HCT116 (cell line): ENCODE data around the gene CRIP3. TPM values are rescaled to one million over a fixed set of nuclear protein-coding genes. Genes with fewer than 3 reads are reported as not detected.

Source experiments
- ATAC-seq: fragments of 200-7000 bp; cut with Tn5 transposase; 2 replicates; pipeline ENCODE4 v1.9.1; 2020; ENCODE audit warnings: mild to moderate bottlenecking, moderate library complexity
- BruUV-seq: library from RNA; stranded (reverse); fragments of 400-500 nt; replicated peaks from 2 replicates; lab custom pipeline; 2021; lab: Mats Ljungman, UMichigan
- CTCF ChIA-PET: fragments of 300-600 bp; sonication (Branson Sonifier 250); formaldehyde crosslinking; loops from one replicate; lab custom pipeline; 2021; ENCODE audit warnings: antibody characterized with exemption; lab: Charles Lee
- POLR2A ChIA-PET: fragments of 300-600, 350-600 bp; sonication (Branson Sonifier 250); formaldehyde crosslinking; loops from one replicate; lab custom pipeline; 2021; ENCODE audit warnings: antibody characterized with exemption; lab: Charles Lee
- RAD21 ChIA-PET, 2 experiments: fragments of 300-600 bp; sonication (Branson Sonifier 250); formaldehyde crosslinking; loops; one replicate each; lab custom pipeline; 2023; ENCODE audit warnings: low total read pairs in 2 of 2; ENCODE audit not compliant: uncharacterized antibody in 2 of 2, unreplicated experiment in 2 of 2, low non-redundant PET in 1 of 2; lab: Charles Lee
- DNase-seq: peaks from one replicate; pipeline ENCODE4 v3.0.0-alpha.2; 2010; ENCODE audit warnings: low read depth, low spot score
- H2AFZ ChIP-seq: fragments of 200-600 bp; shearing (Covaris generic), sonication (generic); 2 replicates; pipeline ENCODE4 v1.6.1; 2017; ENCODE audit warnings: low read depth, mixed run types, mixed read lengths, antibody characterized with exemption, low read length; ENCODE audit not compliant: poor library complexity, severe bottlenecking
- H3K27ac ChIP-seq: 2 replicates; pipeline ENCODE4 v1.5.1; 2012; ENCODE audit warnings: low read depth, low read length
- H3K27me3 ChIP-seq: fragments of 200-600 bp; sonication (generic); 2 replicates; pipeline ENCODE4 v1.6.1; 2016; ENCODE audit warnings: mixed run types, low read length, mixed read lengths; ENCODE audit not compliant: insufficient read depth
- H3K36me3 ChIP-seq, 2 experiments: fragments of 200-500 bp in 1 of 2; fragments of 200-600 bp in 1 of 2; sonication (Bioruptor generic) in 1 of 2; sonication (generic) in 1 of 2; 2 replicates each; pipeline versions ENCODE4 v1.5.1 to v1.6.1; 2014 to 2016; ENCODE audit warnings: low read length in 2 of 2, inconsistent platforms in 1 of 2, mixed read lengths in 1 of 2, mixed run types in 1 of 2; ENCODE audit not compliant: insufficient read depth in 2 of 2, control insufficient read depth in 1 of 2
- H3K4me1 ChIP-seq, 2 experiments: fragments of 200-600 bp in 1 of 2; sonication (generic) in 1 of 2; 2 replicates each; pipeline versions ENCODE4 v1.5.1 to v1.6.1; 2012 to 2017; ENCODE audit warnings: low read length in 2 of 2, inconsistent platforms in 1 of 2, mild to moderate bottlenecking in 1 of 2, mixed read lengths in 1 of 2, mixed run types in 1 of 2, moderate library complexity in 1 of 2; ENCODE audit not compliant: insufficient read depth in 2 of 2, control insufficient read depth in 1 of 2
- H3K4me2 ChIP-seq: fragments of 200-600 bp; sonication (generic); 2 replicates; pipeline ENCODE4 v1.6.1; 2017; ENCODE audit warnings: mixed run types, low read length, mixed read lengths
- H3K4me3 ChIP-seq, 2 experiments: fragments of 200-600 bp in 1 of 2; sonication (generic) in 1 of 2; replicated peaks in 1 of 2; 2 replicates each; pipeline ENCODE4 v1.5.1; 2011 to 2016; ENCODE audit warnings: low read length in 2 of 2, control low read depth in 1 of 2, low read depth in 1 of 2, mild to moderate bottlenecking in 1 of 2, mixed read lengths in 1 of 2, mixed run types in 1 of 2
- H3K79me2 ChIP-seq: fragments of 200-600 bp; sonication (generic); 2 replicates; pipeline ENCODE4 v1.6.1; 2017; ENCODE audit warnings: mild to moderate bottlenecking, mixed run types, low read length, moderate library complexity, mixed read lengths; ENCODE audit not compliant: insufficient read depth
- H3K9ac ChIP-seq: fragments of 200-600 bp; sonication (generic); 2 replicates; pipeline ENCODE4 v1.6.1; 2016; ENCODE audit warnings: low read length, mixed read lengths
- H3K9me2 ChIP-seq: fragments of 200-600 bp; sonication (generic), shearing (Covaris generic); 2 replicates; pipeline ENCODE4 v1.6.1; 2017; ENCODE audit warnings: mixed run types, mild to moderate bottlenecking, moderate library complexity; ENCODE audit not compliant: insufficient read depth
- H3K9me3 ChIP-seq, 2 experiments: fragments of 200-500 bp in 1 of 2; fragments of 200-600 bp in 1 of 2; sonication (Bioruptor generic) in 1 of 2; sonication (generic) in 1 of 2; 2 replicates each; pipeline ENCODE4 v1.6.1; 2014 to 2017; ENCODE audit warnings: low read length in 2 of 2, mixed read lengths in 2 of 2, inconsistent platforms in 1 of 2, low read depth in 1 of 2, mild to moderate bottlenecking in 1 of 2, mixed run types in 1 of 2, moderate library complexity in 1 of 2; ENCODE audit not compliant: control insufficient read depth in 1 of 2, insufficient read depth in 1 of 2
- H4K20me1 ChIP-seq: fragments of 200-600 bp; sonication (generic), shearing (Covaris generic); 2 replicates; pipeline ENCODE4 v1.6.1; 2017; ENCODE audit warnings: mixed run types, mild to moderate bottlenecking, moderate library complexity; ENCODE audit not compliant: insufficient read depth
- CBX3 ChIP-seq: IDR thresholded peaks from 2 replicates; pipeline ENCODE4 v1.6.1; 2012; ENCODE audit warnings: low read depth
- CEBPB ChIP-seq: IDR thresholded peaks from 2 replicates; pipeline ENCODE4 v1.6.1; 2012; ENCODE audit warnings: low read depth
- EGR1 ChIP-seq: IDR thresholded peaks from 2 replicates; pipeline ENCODE4 v1.6.1; 2012; ENCODE audit warnings: low read depth
- ELF1 ChIP-seq: IDR thresholded peaks from 2 replicates; pipeline ENCODE4 v1.6.1; 2012; ENCODE audit warnings: low read depth, borderline replicate concordance
- EZH2 ChIP-seq: fragments of 200-600 bp; sonication (generic); IDR thresholded peaks from 2 replicates; pipeline ENCODE4 v1.6.1; 2017; ENCODE audit warnings: antibody characterized with exemption, mixed run types
- EZH2phosphoT487 ChIP-seq: fragments of 200-600 bp; IDR thresholded peaks from 2 replicates; pipeline ENCODE4 v1.6.1; 2018; ENCODE audit warnings: antibody characterized with exemption, borderline replicate concordance
- FOSL1 ChIP-seq: IDR thresholded peaks from 2 replicates; pipeline ENCODE4 v1.6.1; 2012; ENCODE audit warnings: low read depth
- JUND ChIP-seq: IDR thresholded peaks from 2 replicates; pipeline ENCODE4 v1.6.1; 2012
- POLR2A ChIP-seq: IDR thresholded peaks from 2 replicates; pipeline ENCODE4 v1.7.0; 2011; ENCODE audit warnings: borderline replicate concordance; ENCODE audit not compliant: insufficient read depth, insufficient read length; ENCODE audit errors: extremely low read depth
- SP1 ChIP-seq: IDR thresholded peaks from 2 replicates; pipeline ENCODE4 v1.6.1; 2012; ENCODE audit warnings: low read depth
- SRF ChIP-seq: IDR thresholded peaks from 2 replicates; pipeline ENCODE4 v1.6.1; 2012; ENCODE audit warnings: low read depth
- TCF7L2 ChIP-seq: IDR thresholded peaks from 2 replicates; pipeline ENCODE4 v1.7.0; 2011; ENCODE audit warnings: borderline replicate concordance, inconsistent platforms; ENCODE audit not compliant: insufficient read depth, insufficient read length; ENCODE audit errors: extremely low read depth
- ZFX ChIP-seq: fragments of 450-650 bp; IDR thresholded peaks from 2 replicates; pipeline ENCODE4 v1.6.1; 2017
- ZNF274 ChIP-seq: fragments of 200-500 bp; sonication (Bioruptor generic); IDR thresholded peaks from 2 replicates; pipeline ENCODE4 v1.6.1; 2014; ENCODE audit warnings: mild to moderate bottlenecking, low read depth, low read length, inconsistent platforms
- intact Hi-C: fragments of 100-400 bp; cut with micrococcal nuclease; formaldehyde crosslinking; loops from 2 replicates; pipeline ENCODE4 v1.10.0; 2022
- total RNA-seq: library from RNA; stranded (reverse); gene quantifications from one replicate; pipeline ENCODE4 v1.2.1, GENCODE V29; 2021; ENCODE audit not compliant: unreplicated experiment
- TF ChIP-seq, protein P1 (sequence below): IDR thresholded peaks from 2 replicates; pipeline ENCODE4 v1.6.1; 2012
- TF ChIP-seq, protein P2 (sequence below), 3 experiments: fragments of 200-600 bp in 1 of 3; sonication (generic) in 1 of 3; IDR thresholded peaks in 2 of 3; conservative IDR thresholded peaks in 1 of 3; 2 replicates each; pipeline ENCODE4 v1.5.1; 2012 to 2017; ENCODE audit warnings: low read depth in 2 of 3, low read length in 2 of 3, antibody characterized with exemption in 1 of 3, borderline replicate concordance in 1 of 3, control low read depth in 1 of 3, mild to moderate bottlenecking in 1 of 3, mixed read lengths in 1 of 3, mixed run types in 1 of 3, moderate library complexity in 1 of 3; ENCODE audit not compliant: insufficient read depth in 1 of 3
- TF ChIP-seq, protein P3 (sequence below): IDR thresholded peaks from 2 replicates; pipeline ENCODE4 v1.6.1; 2012; ENCODE audit warnings: low read depth

CRIP3 gene
- total RNA-seq, 1 experiment from 2014 or later = not detected

DNA sequence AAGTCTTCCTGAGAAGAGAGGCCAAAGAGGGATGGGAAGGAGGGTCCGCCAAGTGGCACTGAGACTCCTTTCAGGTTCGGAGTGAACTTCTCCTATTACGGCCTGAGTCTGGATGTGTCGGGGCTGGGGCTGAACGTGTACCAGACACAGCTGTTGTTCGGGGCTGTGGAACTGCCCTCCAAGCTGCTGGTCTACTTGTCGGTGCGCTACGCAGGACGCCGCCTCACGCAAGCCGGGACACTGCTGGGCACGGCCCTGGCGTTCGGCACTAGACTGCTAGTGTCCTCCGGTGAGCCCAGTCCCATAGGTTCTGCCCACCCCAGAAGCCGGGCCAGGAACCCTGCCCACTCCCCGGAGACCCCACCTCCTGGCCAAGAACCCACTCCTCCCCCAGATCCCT is 6.5 kb downstream of the CRIP3 start:
- Histone ChIP-seq H3K4me2 (no peak overlapping the region), H3K27ac (no peak overlapping the region), H2AFZ (no peak overlapping the region), H4K20me1 (no peaks in the 10 kb centered on the region), H3K36me3 (no peaks in the 10 kb centered on the region), H3K79me2 (no peaks in the 10 kb centered on the region), H3K9me3 (no peaks in the 10 kb centered on the region), H3K4me1 (no peaks in the 10 kb centered on the region), H3K9me2 (no peaks in the 10 kb centered on the region), H3K9ac (no peak overlapping the region), H3K27me3 (no peaks in the 10 kb centered on the region), H3K4me3 (no peak overlapping the region)
- ATAC-seq (no peak), DNase-seq (no peak)
- intact Hi-C loops = no loop called here
- ChIA-PET RAD21 (no interaction called here), CTCF (no interaction called here), POLR2A (no interaction called here)
- no peak for TF ChIP-seq EGR1
- BruUV-seq = no TSS peak

DNA sequence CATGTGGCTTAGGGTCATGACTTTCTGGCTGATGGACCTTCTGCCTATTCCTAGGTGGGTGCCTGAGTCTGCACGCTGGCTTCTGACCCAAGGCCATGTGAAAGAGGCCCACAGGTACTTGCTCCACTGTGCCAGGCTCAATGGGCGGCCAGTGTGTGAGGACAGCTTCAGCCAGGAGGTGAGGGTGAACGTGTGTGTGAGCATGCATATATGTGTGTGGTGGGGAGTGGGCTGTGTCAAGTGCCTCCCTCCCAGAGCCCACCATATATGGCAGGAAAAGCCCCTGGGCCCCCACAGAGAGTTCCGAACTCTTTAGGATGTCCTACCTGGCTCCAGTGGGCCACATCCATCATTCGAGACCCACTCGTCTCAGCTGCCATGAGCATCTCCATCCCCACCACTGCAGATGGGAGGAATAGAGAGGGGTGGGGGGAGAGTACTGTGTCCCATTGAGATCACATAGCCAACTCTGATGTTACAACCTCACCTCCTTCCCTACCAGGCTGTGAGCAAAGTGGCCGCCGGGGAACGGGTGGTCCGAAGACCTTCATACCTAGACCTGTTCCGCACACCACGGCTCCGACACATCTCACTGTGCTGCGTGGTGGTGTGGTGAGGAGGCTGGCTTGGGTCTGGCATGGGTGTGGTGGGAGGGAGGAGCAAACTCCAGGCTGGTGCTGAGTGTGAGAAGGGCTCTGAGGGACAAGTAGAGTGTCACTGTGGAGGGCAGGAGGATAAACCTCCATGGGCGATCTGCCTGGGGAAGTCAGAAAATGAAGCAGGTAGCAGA is 7.3 kb downstream of the CRIP3 start:
- ChIA-PET CTCF (no interaction called here), RAD21 (no interaction called here), POLR2A (no interaction called here)
- BruUV-seq = no TSS peak
- Histone ChIP-seq H3K4me2 (no peak overlapping the region), H3K9me3 (no peaks in the 10 kb centered on the region), H3K4me1 (no peaks in the 10 kb centered on the region), H3K79me2 (no peaks in the 10 kb centered on the region), H3K4me3 (no peak overlapping the region), H2AFZ (no peak overlapping the region), H3K9ac (no peak overlapping the region), H3K36me3 (no peaks in the 10 kb centered on the region), H3K27me3 (no peaks in the 10 kb centered on the region), H4K20me1 (no peaks in the 10 kb centered on the region), H3K9me2 (no peaks in the 10 kb centered on the region), H3K27ac (no peak overlapping the region)
- intact Hi-C loops = no loop called here
- ATAC-seq (no peak), DNase-seq (no peak)
- TF ChIP-seq, protein P1, sequence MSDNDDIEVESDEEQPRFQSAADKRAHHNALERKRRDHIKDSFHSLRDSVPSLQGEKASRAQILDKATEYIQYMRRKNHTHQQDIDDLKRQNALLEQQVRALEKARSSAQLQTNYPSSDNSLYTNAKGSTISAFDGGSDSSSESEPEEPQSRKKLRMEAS = no peak
- TF ChIP-seq EZH2 = no peak
- no peak for TF ChIP-seq EZH2phosphoT487
- TF ChIP-seq, protein P2, sequence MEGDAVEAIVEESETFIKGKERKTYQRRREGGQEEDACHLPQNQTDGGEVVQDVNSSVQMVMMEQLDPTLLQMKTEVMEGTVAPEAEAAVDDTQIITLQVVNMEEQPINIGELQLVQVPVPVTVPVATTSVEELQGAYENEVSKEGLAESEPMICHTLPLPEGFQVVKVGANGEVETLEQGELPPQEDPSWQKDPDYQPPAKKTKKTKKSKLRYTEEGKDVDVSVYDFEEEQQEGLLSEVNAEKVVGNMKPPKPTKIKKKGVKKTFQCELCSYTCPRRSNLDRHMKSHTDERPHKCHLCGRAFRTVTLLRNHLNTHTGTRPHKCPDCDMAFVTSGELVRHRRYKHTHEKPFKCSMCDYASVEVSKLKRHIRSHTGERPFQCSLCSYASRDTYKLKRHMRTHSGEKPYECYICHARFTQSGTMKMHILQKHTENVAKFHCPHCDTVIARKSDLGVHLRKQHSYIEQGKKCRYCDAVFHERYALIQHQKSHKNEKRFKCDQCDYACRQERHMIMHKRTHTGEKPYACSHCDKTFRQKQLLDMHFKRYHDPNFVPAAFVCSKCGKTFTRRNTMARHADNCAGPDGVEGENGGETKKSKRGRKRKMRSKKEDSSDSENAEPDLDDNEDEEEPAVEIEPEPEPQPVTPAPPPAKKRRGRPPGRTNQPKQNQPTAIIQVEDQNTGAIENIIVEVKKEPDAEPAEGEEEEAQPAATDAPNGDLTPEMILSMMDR (IDR thresholded peaks at IDR 0.05 in 2 of 3, conservative IDR thresholded peaks at IDR 0.05 in 1 of 3; ENCODE audit: borderline replicate concordance in 1 of 3, insufficient read depth in 1 of 3, low read depth in 2 of 3, low read length in 2 of 3) = no peak
- TF ChIP-seq CEBPB = no peak
- TF ChIP-seq TCF7L2 = no peak
- TF ChIP-seq ZNF274 = no peak
- TF ChIP-seq, protein P3, sequence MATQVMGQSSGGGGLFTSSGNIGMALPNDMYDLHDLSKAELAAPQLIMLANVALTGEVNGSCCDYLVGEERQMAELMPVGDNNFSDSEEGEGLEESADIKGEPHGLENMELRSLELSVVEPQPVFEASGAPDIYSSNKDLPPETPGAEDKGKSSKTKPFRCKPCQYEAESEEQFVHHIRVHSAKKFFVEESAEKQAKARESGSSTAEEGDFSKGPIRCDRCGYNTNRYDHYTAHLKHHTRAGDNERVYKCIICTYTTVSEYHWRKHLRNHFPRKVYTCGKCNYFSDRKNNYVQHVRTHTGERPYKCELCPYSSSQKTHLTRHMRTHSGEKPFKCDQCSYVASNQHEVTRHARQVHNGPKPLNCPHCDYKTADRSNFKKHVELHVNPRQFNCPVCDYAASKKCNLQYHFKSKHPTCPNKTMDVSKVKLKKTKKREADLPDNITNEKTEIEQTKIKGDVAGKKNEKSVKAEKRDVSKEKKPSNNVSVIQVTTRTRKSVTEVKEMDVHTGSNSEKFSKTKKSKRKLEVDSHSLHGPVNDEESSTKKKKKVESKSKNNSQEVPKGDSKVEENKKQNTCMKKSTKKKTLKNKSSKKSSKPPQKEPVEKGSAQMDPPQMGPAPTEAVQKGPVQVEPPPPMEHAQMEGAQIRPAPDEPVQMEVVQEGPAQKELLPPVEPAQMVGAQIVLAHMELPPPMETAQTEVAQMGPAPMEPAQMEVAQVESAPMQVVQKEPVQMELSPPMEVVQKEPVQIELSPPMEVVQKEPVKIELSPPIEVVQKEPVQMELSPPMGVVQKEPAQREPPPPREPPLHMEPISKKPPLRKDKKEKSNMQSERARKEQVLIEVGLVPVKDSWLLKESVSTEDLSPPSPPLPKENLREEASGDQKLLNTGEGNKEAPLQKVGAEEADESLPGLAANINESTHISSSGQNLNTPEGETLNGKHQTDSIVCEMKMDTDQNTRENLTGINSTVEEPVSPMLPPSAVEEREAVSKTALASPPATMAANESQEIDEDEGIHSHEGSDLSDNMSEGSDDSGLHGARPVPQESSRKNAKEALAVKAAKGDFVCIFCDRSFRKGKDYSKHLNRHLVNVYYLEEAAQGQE = no peak
- no peak for TF ChIP-seq SP1
- TF ChIP-seq EGR1 = no peak
- no peak for TF ChIP-seq ZFX
- no peak for TF ChIP-seq JUND
- TF ChIP-seq CBX3 = no peak
- TF ChIP-seq SRF = no peak
- TF ChIP-seq FOSL1 = no peak
- TF ChIP-seq ELF1 = no peak
- no peak for TF ChIP-seq POLR2A
